ENCODE data around the gene RNF17.
"Not testable (repeated sequence)": the region's sequence is repeated elsewhere in the genome, so short reads cannot be mapped to it uniquely, and the experiment has no call there.

Gene RNF17, protein sequence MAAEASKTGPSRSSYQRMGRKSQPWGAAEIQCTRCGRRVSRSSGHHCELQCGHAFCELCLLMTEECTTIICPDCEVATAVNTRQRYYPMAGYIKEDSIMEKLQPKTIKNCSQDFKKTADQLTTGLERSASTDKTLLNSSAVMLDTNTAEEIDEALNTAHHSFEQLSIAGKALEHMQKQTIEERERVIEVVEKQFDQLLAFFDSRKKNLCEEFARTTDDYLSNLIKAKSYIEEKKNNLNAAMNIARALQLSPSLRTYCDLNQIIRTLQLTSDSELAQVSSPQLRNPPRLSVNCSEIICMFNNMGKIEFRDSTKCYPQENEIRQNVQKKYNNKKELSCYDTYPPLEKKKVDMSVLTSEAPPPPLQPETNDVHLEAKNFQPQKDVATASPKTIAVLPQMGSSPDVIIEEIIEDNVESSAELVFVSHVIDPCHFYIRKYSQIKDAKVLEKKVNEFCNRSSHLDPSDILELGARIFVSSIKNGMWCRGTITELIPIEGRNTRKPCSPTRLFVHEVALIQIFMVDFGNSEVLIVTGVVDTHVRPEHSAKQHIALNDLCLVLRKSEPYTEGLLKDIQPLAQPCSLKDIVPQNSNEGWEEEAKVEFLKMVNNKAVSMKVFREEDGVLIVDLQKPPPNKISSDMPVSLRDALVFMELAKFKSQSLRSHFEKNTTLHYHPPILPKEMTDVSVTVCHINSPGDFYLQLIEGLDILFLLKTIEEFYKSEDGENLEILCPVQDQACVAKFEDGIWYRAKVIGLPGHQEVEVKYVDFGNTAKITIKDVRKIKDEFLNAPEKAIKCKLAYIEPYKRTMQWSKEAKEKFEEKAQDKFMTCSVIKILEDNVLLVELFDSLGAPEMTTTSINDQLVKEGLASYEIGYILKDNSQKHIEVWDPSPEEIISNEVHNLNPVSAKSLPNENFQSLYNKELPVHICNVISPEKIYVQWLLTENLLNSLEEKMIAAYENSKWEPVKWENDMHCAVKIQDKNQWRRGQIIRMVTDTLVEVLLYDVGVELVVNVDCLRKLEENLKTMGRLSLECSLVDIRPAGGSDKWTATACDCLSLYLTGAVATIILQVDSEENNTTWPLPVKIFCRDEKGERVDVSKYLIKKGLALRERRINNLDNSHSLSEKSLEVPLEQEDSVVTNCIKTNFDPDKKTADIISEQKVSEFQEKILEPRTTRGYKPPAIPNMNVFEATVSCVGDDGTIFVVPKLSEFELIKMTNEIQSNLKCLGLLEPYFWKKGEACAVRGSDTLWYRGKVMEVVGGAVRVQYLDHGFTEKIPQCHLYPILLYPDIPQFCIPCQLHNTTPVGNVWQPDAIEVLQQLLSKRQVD (N-terminal part only)

DNA sequence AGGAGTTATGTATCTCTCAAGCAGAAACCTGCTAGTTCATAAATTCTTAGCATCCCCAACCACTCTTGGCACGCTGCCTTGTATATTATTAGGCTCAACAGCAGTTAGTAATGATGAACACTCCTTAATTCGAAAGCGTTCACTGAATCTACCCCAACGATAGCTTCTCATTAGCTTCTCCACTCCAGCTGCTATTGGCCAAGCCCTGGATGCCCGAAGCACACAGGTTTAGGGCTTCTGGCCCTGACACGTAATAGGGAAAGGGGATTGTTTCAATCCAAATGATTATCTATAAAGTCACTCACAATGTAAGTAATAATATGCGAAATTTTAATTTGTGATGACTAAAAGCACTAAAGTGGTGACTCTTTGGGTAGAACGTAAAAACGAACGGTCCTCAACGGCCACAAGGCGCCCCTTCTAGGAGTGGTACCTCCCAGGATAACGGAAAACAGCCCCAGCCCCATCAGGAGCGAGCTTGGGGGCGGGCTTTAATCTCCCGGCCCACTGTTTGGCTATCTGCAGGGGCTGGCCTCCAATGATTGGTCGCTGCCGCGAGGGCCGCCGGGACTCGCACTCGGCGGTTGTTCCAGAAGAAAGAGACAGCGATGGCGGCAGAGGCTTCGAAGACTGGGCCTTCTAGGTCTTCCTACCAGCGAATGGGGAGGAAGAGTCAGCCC lies at the start of gene RNF17:
Gene RNF17, plus strand, starts transcription at position 574 of the 680 bp plus-strand sequence. Its CDS starts 35 bp downstream, at position 609.
- DNase-seq (ENCODE audit: low read depth, low spot score) = no peak
- H3K27ac ChIP-seq = no peak within 1 kb of the TSS

DNA sequence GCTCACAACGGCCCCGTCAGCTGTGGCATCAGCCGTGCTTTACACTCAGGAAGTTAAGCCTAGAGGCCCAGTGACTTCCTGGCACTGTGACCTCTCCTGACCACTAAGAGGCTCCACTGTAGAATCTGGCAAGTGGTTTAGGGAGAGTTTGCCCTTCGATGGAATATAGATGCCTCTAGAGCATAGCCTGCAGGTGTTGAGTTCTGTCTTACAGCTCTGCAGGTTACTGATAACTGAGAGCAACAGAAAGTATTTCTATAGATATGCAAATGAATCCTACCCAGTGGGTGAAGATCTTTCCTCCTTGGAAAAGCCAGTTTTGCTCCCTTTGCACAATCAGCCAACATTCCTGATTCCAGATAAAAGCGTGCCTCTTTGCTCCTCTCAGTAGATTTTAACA lies 48.0 kb upstream of the RNF17 start:
- H3K27ac ChIP-seq = no peak overlapping the region
- DNase-seq (ENCODE audit: low read depth, low spot score) = no peak

DNA sequence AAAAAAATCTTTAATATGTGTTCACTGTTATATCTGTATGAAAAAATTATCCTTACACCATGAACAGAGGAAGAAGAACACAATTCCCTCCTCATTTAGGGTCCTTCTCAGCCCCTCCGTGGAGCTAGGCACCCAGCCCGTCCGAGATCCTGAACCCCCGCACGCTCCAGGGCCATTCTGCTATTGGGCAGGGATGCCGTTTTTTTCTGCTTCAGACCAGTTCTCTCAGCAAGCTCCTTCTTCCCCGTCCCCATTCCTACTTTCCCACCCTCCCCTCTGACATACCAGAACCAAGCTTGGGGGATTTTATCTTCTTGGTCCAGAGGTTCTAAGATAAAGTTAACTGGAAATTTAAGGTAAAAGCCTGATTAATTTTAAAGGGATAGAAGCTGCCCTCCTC lies 47.5 kb upstream of the RNF17 start:
- no peak overlapping the region for H3K27ac ChIP-seq

DNA sequence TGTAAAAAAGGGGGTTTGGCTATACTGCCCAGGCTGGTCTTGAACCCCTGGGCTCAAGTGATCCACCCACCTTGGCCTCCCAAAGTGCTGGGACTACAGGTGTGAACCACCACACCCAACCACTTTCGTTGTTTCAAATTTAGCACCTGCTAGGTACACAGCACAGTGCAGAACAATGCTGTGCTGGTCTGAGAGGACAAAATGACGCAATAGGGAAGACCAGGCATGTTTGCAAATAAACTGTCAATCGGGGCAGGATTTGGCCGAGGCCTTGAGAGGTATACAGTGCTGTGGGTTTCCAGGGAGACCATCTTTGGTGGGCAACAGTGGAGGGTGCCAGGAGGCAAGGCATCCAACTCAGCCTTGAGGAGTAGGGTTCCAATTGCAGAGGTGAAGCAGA lies 46.8 kb upstream of the RNF17 start:
- H3K27ac ChIP-seq = no peak overlapping the region
- no peak for DNase-seq (ENCODE audit: low read depth, low spot score)

More for the DNA sequence above, 47.5 kb upstream of the RNF17 start:
- DNase-seq (ENCODE audit: low read depth, low spot score) = no peak

DNA sequence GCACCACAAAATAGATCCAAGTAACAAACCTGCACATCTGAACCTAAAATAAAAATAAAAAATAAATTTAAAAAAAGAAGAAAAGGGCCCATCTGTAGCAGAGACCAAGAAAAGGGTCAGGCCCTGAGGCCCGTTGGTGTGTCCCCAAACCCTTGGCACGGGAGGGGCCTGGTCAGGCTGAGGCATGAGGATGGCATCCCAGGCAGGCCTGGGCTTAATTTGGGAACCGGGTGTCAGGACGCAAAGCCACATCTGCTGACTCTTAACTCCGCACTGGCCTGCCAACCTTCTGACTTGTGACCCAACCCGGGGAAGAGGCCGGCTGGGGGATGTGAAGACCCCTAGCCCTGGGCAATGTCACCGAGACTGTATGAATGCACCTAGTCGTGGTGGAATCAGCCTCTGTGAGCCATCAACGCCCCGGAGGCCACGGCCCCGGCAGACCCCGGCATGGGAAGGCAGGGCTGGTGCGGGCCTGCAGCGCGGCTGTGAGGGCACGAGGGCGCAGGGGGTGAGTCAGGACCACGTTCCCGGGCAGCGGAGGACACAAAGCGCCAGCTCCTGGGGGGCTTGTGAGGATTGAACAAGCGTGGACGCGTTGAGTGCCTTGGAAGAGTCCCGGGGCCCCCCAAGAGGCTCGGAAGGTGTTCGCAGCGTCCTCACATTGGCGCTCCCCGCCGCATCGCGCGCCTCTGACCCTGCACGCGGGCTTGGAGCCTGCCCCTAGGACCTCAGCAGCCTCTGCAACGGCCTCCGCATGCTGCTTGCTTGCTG lies 45.6 kb upstream of the RNF17 start:
- no peak overlapping the region for H3K27ac ChIP-seq
- no peak for DNase-seq (ENCODE audit: low read depth, low spot score)

DNA sequence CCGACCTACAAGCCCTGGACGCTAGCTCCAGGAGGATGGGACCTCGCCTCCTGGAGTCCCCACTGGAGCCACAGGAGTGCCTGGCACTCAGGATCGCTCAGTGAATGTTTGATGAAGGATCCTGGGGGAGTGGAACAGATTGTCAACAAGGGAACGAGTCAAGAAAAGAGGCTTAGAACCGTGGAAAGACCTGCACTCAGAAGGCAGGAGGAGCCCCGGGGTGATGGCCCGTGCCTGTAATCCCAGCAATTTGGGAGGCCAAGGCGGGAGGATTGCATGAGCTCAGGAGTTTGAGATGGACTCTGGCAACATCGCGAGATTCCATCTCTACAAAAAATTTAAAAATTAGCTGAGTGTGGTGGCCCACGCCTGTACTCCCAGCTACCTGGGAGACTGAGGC lies 44.8 kb upstream of the RNF17 start:
- DNase-seq (ENCODE audit: low read depth, low spot score) = no peak
- no peak overlapping the region for H3K27ac ChIP-seq

DNA sequence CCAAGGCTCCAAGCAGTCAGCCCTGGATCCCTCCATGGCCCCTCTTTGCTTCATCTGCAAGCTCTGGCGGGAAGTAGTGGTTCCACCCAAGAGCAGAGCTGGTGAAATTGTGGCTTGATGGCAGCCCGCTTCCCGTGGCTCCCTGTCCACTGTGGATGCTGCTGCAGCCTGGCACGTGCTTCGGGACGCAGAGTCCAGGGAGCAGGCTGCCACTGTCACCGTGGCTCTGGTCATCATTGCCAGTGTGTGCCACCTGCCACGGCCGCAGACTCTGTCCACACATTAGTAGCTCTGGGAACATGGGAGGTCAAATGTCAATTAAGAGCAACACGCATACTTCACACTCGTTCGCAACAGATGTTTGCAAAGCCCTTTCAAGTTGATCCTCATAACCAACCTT lies 40.8 kb upstream of the RNF17 start:
- H3K27ac ChIP-seq = no peak overlapping the region
- no peak for DNase-seq (ENCODE audit: low read depth, low spot score)

DNA sequence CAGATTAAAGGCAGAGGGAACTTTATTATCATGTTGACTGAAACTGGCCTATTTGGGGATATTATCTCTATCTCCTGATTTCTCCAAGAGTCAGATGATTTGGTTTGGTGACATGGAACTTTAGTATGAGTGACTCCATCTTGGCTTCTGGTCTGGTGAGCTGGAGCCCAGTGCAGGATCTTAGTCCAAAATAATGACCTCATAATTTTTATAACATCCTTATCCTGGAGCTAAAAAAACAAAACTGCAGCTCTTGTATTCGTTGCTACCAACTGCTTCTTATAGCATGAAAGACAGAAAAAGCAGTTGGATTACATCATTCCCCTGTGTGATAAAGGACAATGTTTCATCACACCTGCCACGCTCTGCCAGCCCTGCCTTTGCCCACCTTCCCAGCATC lies 39.3 kb upstream of the RNF17 start:
- no peak for DNase-seq (ENCODE audit: low read depth, low spot score)
- no peak overlapping the region for H3K27ac ChIP-seq

DNA sequence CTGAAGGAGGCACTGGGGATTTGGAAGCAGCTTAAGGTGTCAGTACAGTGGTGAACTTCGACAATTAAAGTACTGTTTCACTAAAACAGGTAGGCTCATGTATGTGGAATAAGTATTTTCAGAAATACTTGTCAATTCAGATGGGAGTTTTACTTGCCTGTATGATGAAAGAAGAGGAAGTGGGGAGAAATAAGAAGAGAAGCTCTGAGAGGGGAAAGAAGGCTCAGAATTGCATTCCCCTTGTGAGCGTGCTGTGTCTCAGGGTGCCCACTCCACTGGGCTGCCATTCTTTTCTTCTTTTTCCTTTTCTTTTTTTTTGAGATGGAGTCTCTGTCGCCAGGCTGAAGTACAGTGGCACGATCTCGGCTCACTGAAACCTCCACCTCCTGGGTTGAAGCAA lies 38.6 kb upstream of the RNF17 start:
- DNase-seq (ENCODE audit: low read depth, low spot score) = no peak
- H3K27ac ChIP-seq = no peak overlapping the region

DNA sequence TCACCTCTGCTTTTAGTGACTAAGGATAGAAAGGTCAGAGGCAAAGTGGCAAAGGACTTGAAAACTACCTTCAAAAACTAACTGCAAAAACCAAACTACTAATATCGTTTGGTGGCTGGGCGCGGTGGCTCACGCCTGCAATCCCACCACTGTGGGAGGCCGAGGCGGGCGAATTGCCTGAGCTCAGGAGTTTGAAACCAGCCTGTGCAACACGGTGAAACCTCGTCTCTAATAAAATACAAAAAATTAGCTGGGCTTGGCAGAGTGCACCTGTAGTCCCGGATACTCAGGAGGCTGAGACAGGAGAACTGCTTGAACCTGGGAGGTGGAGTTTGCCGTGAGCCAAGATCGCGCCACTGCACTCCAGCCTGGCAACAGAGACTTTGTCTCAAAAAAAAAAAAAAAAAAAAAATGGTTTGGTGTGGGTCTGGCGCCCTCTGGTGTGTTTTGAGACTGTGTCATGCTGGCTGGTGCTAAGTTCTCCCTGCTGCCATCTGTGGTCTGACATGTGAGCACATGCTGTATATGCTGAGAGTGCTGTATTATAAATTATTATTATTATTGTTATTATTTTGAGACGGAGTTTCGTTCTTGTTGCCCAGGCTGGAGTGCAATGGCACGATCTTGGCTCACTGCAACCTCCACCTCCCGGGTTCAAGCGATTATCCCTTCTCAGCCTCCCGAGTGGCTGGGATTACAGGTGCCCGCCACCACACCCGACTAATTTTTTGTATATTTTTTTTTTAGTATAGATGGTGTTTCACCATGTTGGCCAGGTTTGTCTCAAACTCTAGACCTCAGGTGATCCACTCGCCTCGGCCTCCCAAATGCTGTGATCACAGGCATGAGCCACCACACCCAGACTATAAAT lies 36.0 kb upstream of the RNF17 start:
- H3K27ac ChIP-seq = no peak overlapping the region

DNA sequence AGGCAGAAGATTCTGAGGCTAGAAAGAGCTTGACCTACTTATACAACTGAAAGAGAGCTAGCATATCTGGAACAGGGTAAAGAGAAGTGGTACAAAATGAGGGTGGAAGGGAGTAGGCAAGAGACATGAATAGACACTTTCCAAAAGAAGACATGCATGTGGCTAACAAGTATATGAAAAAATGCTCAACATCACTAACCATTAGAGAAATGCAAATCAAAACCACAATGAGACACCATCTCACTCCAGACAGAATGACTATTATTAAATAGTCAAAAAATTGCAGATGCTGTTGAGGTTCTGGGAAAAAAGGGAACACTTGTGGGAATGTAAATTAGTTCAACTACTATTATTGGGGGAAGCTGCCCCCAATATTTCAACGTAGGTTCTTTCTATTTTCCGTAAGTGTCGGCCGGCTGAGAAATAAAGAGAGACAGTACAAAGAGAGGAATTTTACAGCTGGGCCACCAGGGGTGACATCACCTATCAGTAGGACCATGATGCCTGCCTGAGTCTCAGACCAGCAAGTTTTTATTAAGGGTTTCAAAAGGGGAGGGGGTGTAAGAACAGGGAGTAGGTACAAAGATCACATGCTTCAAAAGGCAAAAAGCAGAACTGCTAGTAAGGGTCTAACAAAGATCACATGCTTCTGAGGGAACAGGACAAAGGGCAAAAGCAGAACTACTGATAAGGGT lies 32.9 kb upstream of the RNF17 start:
- DNase-seq (ENCODE audit: low read depth, low spot score) = not testable (repeated sequence)

More for the DNA sequence above, 36.0 kb upstream of the RNF17 start:
- peak; percentile 31 for DNase-seq (ENCODE audit: low read depth, low spot score)

DNA sequence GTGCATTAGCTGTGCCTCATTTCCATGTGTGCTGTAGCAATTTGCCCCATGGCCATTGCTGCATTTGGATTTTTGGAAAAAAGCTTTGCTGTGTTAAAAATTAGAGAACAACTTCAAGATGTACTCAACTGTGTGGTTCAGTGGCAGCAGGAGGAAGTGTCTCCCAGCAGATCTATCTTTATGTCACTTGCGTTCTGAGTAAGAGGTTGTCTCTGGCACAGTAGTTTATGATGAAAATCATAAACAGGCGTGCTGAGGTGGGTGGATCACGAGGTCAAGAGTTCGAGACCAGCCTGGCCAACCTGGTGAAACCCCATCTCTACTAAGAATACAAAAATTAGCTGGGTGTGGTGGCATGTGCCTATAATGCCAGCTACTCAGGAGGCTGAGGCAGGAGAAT lies 29.0 kb upstream of the RNF17 start:
- DNase-seq (ENCODE audit: low read depth, low spot score) = no peak
- H3K27ac ChIP-seq = no peak overlapping the region

More for the DNA sequence above, 32.9 kb upstream of the RNF17 start:
- H3K27ac ChIP-seq = not testable (repeated sequence)

DNA sequence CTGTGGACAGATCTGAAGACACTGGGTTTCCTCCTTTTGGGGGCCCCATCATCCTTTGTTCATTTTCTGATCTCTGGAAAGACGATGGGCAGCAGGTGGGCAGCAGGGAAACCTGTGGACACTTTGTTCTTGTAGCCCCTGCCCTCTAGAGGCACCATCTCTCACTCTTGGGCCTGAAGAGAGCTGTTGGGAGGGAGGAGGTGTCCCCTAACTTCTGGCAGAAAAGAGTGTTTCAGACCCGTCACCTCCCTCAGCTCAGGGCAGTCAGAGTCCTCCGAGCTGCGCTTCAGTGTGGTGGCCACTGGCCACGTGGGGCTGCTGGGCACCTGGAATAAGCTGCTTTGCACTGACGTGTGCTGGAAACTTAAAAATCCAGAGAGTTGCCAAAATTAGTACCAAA lies 26.9 kb upstream of the RNF17 start:
- no peak for DNase-seq (ENCODE audit: low read depth, low spot score)

DNA sequence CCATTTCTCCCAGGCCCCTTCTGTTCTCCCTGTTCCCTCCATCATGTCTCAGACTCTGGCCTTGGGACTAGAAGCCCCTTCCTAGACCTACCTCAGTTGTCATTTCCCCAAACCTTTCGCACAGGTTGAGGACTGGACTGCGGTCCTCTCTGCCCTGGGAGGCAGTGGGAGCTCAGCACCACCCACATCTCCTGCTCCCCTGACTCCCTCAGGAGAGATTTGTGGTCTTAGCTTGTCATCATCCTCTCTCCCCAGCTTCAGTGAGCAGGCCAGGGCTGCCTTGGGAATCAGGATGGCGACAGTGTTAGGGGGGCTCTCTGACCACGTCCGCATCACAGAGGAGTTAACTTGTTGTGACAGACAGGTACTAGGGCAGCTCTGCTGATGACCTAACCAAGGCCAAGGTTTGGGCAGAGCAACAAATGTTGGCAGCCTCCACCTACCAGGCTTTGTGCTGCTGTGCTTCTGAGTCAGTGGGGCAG lies 25.6 kb upstream of the RNF17 start:
- H3K27ac ChIP-seq = no peak overlapping the region
- DNase-seq (ENCODE audit: low read depth, low spot score) = no peak

More for the DNA sequence above, 26.9 kb upstream of the RNF17 start:
- no peak overlapping the region for H3K27ac ChIP-seq

DNA sequence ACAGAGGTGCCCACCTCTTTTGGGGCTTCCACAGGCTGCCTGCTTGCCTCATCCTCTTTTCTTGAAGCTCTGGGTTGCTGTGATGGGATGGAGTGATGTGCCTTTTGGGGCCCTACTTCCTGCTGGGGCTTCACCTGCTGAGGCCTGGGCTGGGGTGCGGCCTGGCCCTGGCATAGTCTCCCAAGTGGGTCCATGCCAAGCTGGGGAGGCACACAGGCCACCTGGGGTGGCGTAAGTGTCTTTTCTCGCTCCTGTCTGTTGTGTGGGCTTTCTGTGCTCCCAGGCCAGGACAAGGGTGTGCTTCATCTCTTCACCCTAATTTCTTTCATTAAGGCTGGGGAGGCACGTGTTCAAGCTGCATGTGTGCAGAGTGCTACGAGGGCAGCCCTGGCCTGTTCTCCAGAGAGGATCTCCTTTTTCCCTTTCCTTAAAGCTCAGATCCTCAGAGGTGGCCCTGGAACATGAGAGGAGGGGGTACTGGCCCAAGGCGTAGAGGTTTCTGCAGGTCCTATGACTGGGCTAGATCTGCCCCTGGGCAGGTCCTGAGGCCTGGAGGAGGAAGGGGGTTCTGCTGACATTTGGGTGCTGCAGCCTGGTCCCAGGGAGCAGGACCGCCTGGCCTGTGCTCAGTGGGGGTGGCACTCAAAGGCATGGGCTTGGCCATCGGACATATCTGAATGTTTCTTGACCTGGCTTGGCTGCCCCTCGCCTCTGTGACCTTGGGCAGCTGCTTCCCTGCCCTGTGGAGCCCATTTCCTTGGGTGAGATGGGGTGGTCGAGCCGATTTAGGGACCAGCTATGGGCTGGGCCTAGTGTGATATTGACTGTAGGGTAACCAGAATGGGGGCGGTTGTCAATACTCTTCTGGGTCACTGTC lies 23.7 kb upstream of the RNF17 start:
- no peak overlapping the region for H3K27ac ChIP-seq

DNA sequence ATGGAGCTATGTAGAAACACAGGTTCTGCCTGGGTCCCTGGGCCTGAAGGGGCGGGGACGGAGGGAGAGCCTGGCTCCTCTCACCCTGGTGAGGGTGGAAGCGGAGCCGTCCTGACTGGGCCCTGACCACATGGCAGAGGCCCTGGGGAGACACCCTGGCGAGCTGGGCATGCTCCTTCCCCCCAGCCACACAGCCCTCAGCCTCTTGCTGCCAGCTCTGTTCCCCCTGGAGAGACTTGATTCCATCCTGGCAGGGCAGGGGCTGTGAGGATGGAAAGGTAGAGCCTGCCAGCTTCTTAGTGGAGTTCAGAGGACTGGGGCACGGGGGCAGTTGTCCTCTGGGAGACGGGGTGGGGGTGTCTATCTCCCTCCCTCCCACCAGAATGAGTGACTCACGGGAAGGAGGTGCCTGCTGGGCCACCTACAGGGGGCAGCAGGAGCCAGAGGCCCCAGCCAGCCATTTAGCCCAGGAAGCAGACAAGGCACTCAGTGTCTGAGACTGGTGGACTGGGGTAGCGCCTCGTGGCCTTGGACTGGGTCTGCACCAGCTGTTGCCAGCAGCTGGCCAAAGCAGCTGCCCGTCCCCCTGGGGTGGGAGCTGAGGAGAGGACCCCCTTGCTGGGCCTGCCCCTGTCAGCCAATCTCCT lies 22.8 kb upstream of the RNF17 start:
- no peak for DNase-seq (ENCODE audit: low read depth, low spot score)

More for the DNA sequence above, 23.7 kb upstream of the RNF17 start:
- DNase-seq (ENCODE audit: low read depth, low spot score) = no peak

More for the DNA sequence above, 22.8 kb upstream of the RNF17 start:
- no peak overlapping the region for H3K27ac ChIP-seq
